ENCODE data around the gene CATSPERE.

- no peak for TF ChIP-seq CTCF (IDR thresholded peaks at IDR 0.05 in 8 of 11, conservative IDR thresholded peaks at IDR 0.05 in 3 of 11)
- no peak for TF ChIP-seq POLR2AphosphoS5 (IDR thresholded peaks at IDR 0.05)
Observed at GRCh38 chr1:244667797-244668196, 206.7 kb downstream of the CATSPERE start.
